ENCODE data around the gene TTC23L. TPM values are rescaled to one million over a fixed set of nuclear protein-coding genes. Genes with fewer than 3 reads are reported as not detected.

Gene TTC23L
- 3.9 and 7.1 TPM in 2 replicates for total RNA-seq (2021)
- percentile 43 among the genes with signal in this experiment for Bru-seq, nascent RNA
- percentile 44 among the genes with signal in this experiment for BruChase-seq, experiment 1, labeled RNA remaining after a 2-hour chase
- percentile 30 among the genes with signal in this experiment for BruChase-seq, experiment 2, labeled RNA remaining after a 6-hour chase
- long read RNA-seq, partial matches to known transcripts = 1 of 3 reads
- long read RNA-seq, other reads (novel, unspliced or antisense) = 2 of 3 reads

GRCh38 chr5:34838785-34839714, at the start of gene TTC23L:
TSS of gene TTC23L (plus strand) at chr5:34839164. CDS start at chr5:34840672, 1,508 bp downstream.
- Histone ChIP-seq H3K27ac (peak within 1 kb of the TSS; percentile 21; the same call in 1 of the 2 replicates), H4K20me1 (ENCODE audit: insufficient read depth) (no peaks in the 10 kb centered on the region), H3K9me2 (ENCODE audit: insufficient read depth) (no peaks in the 10 kb centered on the region), H3K9me3 (ENCODE audit: insufficient read depth, low read depth) (no peaks in the 10 kb centered on the region), H3K4me2 (peak within 1 kb of the TSS; percentile 81), H2AFZ (peak within 1 kb of the TSS; percentile 92), H3K27me3 (ENCODE audit: insufficient read depth, low read depth) (no peaks in the 10 kb centered on the region), H3K79me2 (ENCODE audit: low read depth) (no peaks in the 10 kb centered on the region), H3F3A (ENCODE audit: insufficient read depth, low read depth) (peaks cover 32% of the 10 kb centered on the region), H3K4me1 (replicated peaks; ENCODE audit: insufficient read depth) (peaks cover 6% of the 10 kb centered on the region), H3K36me3 (ENCODE audit: low read depth) (no peaks in the 10 kb centered on the region), H3K4me3 (peak within 1 kb of the TSS; percentile 68)
- POLR2A ChIA-PET (ENCODE audit: unreplicated experiment) = interaction anchor here (0.5 to 1.3 kb wide), 12 partner anchors 103 to 1324 kb away, joined by 3 to 8 read pairs (median 4); no protein-coding TSS in a partner anchor
- peak; percentile 86 to 98 for DNase-seq
- CTCF ChIA-PET = interaction anchor here (0.6 to 1.1 kb wide), 5 partner anchors 47 to 328 kb away, joined by 3 to 7 read pairs (median 4); no protein-coding TSS in a partner anchor
- intact Hi-C loops (cut with micrococcal nuclease; ENCODE audit: unreplicated experiment) = loop anchor here (1.0 kb wide), 4 partner anchors 152 to 353 kb away; partner anchors contain the start of gene RAI14
- TSS peak; percentile 55 for BruUV-seq (replicated peaks)
- no peak for TF ChIP-seq EZH2 (IDR thresholded peaks at IDR 0.05; ENCODE audit: low read depth)
- no peak for TF ChIP-seq CTCF (conservative IDR thresholded peaks at IDR 0.05)

- H3F3A ChIP-seq (ENCODE audit: insufficient read depth, low read depth) = peaks cover 48% of the 10 kb centered on the region
- no TSS peak for BruUV-seq (replicated peaks)
- TF ChIP-seq EZH2 (IDR thresholded peaks at IDR 0.05; ENCODE audit: low read depth) (no peak), CTCF (conservative IDR thresholded peaks at IDR 0.05) (no peak)
- H2AFZ ChIP-seq = no peak overlapping the region
- H3K36me3 ChIP-seq (ENCODE audit: low read depth) = 0 out of 2 replicates have a peak, but pooled peaks cover 9% of the 10 kb centered on the region
- H3K4me2 ChIP-seq = no peak overlapping the region
- H3K9me3 ChIP-seq (ENCODE audit: insufficient read depth, low read depth) = peaks cover 11% of the 10 kb centered on the region; the same call in 1 of the 2 replicates
- no peaks in the 10 kb centered on the region for H3K27me3 ChIP-seq (ENCODE audit: insufficient read depth, low read depth)
- H3K27ac ChIP-seq = no peak overlapping the region
- no peaks in the 10 kb centered on the region for H3K9me2 ChIP-seq (ENCODE audit: insufficient read depth)
- POLR2A ChIA-PET (ENCODE audit: unreplicated experiment) = no interaction called here
- CTCF ChIA-PET = no interaction called here
- H4K20me1 ChIP-seq (ENCODE audit: insufficient read depth) = peaks cover 18% of the 10 kb centered on the region
- no peak for DNase-seq
- peaks cover 48% of the 10 kb centered on the region for H3K79me2 ChIP-seq (ENCODE audit: low read depth)
- intact Hi-C loops (cut with micrococcal nuclease; ENCODE audit: unreplicated experiment) = no loop called here
- no peaks in the 10 kb centered on the region for H3K4me1 ChIP-seq (replicated peaks; ENCODE audit: insufficient read depth)
- H3K4me3 ChIP-seq = no peak overlapping the region
Measured at GRCh38 chr5:34789639-34790038, 49.3 kb upstream of the TTC23L start.

- Histone ChIP-seq H3K4me1 (replicated peaks; ENCODE audit: insufficient read depth) (no peaks in the 10 kb centered on the region), H2AFZ (no peak overlapping the region), H3K9me2 (ENCODE audit: insufficient read depth) (no peaks in the 10 kb centered on the region), H4K20me1 (ENCODE audit: insufficient read depth) (peaks cover 18% of the 10 kb centered on the region), H3K9me3 (ENCODE audit: insufficient read depth, low read depth) (peaks cover 11% of the 10 kb centered on the region; the same call in 1 of the 2 replicates), H3K4me2 (no peak overlapping the region), H3F3A (ENCODE audit: insufficient read depth, low read depth) (peaks cover 49% of the 10 kb centered on the region), H3K4me3 (no peak overlapping the region), H3K27me3 (ENCODE audit: insufficient read depth, low read depth) (no peaks in the 10 kb centered on the region), H3K79me2 (ENCODE audit: low read depth) (peaks cover 48% of the 10 kb centered on the region), H3K36me3 (ENCODE audit: low read depth) (0 out of 2 replicates have a peak, but pooled peaks cover 13% of the 10 kb centered on the region), H3K27ac (no peak overlapping the region)
- DNase-seq = no peak
- TF ChIP-seq EZH2 (IDR thresholded peaks at IDR 0.05; ENCODE audit: low read depth) (no peak), CTCF (conservative IDR thresholded peaks at IDR 0.05) (no peak)
- intact Hi-C loops (cut with micrococcal nuclease; ENCODE audit: unreplicated experiment) = no loop called here
- ChIA-PET POLR2A (ENCODE audit: unreplicated experiment) (interaction anchor here (0.6 kb wide), 1 partner anchor 77 kb away, joined by 3 read pairs; no protein-coding TSS in a partner anchor), CTCF (no interaction called here)
- no TSS peak for BruUV-seq (replicated peaks)
Measured at GRCh38 chr5:34790069-34790468, 48.9 kb upstream of the TTC23L start.

Data from PC-9 (cell line).